ENCODE data around the gene PTPRD. TPM values are rescaled to one million over a fixed set of nuclear protein-coding genes. Genes with fewer than 3 reads are reported as not detected.

Gene PTPRD
- total RNA-seq, 1 donor from 2014 or later: 20.9 TPM

DNA sequence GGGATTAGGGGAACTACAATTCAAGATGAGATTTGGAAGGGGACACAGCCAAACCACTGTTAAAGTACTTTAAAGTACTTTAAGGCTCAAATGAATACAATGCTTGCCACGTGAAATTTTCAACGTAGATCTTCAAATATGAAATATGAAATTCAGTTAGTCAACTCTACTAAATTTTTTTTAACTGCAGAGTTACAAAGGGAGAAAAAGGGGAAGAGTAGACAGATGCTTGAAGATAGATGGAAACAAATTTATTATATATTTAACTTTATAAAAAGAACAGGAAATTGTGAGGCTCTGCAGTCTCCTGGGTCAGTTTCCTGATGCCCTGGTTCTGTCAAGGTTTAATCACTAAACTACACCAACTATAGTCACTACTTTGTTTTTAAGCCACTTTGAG is 2027.8 kb downstream of the PTPRD start:
- no peak for DNase-seq (ENCODE audit: low spot score)

DNA sequence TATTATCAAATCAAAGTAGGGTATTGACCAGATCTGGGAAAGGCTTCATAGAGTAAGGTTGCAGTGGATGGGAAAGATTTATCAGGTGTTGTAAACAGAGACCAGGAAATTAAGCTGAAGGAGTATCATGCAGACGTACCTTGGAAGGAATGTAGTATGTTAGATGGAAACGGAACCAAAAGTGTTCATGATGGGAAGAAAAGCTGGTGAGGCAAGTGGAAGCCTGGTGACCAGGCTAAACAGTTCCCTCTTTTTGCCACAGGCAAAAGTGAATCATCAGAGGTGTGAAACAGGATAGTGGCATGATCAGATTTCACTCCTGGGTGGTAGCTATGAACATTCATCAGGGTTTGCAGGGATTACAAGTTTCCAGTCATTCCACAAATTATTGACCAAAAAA is 2033.1 kb downstream of the PTPRD start:
- DNase-seq (ENCODE audit: low spot score): no peak

DNA sequence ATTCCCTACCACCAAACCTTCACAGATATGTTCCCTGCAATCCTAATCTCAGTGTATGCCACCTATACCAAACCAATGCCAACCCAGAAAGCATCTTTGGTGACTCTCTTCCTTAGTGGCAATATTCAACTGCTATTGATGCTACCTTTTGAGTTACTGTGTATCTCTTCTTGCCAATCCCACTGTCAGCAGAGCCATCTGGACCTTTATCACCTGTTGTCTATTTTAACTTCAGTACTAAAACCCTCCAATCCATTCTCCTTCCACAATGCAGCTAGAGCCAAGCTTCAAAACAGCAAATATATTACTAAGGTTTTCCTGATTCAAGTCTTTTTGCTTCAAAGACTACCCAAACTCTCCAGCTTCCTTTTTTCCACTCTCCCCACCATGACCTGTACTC is 2036.1 kb downstream of the PTPRD start:
- no peak for DNase-seq (ENCODE audit: low spot score)

DNA sequence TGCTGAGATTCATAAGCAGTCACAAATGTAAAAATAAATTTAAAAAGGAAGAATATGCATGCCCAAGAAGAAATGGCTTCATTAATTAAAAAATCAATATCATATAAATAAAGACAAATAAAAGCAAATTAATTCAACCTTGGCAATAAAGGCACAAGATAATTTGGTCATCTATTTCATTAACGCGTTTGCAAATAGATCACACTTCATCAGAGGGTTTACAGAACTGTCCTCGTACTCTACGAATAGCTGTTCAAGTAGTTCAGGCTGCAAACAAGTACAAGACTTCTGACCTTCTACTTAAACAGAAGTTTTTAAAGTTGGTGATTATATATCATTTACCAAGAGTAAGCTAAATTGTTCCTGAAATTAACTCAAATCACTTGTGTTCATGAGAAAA is 2038.0 kb downstream of the PTPRD start:
- DNase-seq (ENCODE audit: low spot score): no peak

DNA sequence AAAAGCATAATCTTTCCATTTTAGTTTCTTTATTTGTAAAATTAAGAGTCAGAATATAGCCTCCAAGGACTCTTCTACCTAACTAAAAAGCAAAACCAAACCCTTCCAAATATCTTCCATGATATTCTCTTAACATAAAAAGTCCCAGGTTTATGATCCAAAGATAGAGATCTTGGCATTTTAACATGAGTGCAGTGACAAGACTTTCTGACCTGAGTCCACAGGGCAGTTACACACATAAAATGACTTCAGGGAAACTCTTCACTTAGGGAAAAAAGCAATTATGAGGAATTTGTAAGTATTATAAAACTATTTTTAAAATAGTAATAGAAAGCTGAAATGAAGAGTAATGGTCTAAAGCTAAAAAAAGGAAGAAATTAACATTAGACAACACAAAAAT is 2040.6 kb downstream of the PTPRD start:
- no peak for DNase-seq (ENCODE audit: low spot score)

DNA sequence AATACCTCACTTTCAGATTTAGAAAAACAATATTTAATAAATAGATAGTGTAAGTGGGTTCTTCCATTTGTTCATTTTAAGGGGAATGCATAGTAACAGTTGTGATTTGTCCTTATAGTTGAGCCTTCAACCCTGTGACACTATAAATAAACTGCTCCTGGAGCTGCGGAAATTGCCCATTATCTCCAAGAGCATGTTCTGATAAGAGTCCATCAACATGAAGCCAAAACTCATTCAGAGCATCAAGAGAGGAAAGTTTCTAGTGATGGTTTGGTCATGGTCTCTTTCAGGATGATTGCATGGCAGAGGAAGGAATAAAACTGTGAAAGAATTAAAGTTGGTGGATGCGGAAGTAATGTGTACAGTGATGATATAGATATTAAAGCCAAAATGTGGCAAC is 2041.2 kb downstream of the PTPRD start:
- DNase-seq (ENCODE audit: low spot score): no peak

DNA sequence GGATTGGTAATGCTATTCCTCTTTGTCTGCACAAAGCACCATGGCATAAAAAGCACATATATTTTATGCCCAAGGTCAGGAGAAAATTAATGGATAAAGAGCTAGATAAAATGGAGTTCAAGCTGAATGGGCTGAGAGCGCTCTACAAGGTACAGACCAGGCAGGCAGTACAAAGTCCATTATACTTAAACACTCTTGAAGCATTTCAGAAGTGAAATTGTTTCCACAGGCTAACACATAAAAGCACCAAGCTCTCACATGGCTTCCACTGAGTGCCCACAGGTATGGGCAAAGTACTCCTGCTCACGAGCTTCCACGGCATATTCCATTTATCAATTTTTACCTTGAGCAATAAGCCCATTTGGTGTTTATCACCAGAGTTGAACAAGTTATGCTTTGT is 2042.0 kb downstream of the PTPRD start:
- DNase-seq (ENCODE audit: low spot score): no peak

DNA sequence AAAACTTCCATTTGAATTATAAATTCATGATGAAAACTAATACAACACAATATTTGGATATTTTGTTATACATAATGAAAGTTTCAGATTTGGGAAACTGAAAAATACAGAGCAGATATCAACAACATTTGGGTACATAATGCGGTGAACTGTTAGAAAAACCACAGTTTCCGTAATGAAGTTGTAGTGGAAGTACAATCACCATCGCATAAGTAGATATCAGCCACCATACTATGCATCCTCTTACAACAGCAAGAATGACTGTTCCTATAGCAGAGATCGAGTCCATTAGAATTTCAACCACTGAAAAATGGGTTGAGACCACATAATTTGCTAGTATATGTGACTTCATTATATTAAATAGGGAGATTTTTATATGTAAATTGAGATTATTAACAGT is 2043.0 kb downstream of the PTPRD start:
- no peak for DNase-seq (ENCODE audit: low spot score)

DNA sequence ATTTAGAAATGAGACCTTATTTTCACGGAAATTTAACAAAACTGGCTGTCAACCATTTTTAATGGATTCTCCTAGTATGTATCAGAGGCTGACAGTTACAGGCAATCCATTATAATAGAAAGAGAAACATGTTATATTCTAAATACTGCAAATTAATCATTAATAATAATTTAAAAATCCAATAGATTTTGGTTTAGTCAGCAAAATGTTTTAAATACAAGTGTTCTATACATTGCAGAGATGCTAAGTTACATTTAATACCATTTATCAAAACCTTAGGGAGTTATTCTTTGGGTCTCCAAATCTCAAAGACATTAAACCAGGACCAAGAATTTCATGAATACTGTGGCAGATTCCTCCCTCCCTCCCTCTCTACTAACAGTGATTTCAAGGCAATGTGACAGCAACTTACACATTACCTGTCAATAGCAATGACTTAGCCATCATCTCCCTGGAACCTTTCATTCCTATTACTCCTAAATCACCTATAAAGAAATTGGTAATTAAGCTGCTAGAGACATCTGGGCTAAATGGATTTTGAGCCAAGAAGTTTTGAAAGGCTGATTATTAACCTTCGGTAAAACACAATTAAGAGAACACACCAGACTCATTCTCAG is 2044.7 kb downstream of the PTPRD start:
- no peak for DNase-seq (ENCODE audit: low spot score)

DNA sequence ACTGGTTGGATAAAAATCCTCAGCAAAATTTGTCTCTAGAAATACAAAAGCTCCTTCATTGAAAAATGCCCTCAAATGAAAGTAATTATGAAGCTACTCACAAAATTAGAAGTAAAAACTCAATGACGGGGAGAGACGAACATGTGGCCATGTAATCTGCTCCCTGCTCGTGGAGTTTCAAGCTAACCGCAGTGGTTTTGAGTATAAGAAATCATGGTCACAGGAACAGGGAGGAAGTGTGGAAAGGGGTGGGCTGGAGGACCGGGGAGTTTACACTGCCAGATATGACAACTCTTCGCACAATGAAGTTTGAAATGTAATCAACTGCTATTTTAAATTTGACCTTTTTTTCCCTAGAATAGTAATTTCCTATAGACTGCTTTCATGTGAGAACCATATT is 2047.8 kb downstream of the PTPRD start:
- no peak for DNase-seq (ENCODE audit: low spot score)

DNA sequence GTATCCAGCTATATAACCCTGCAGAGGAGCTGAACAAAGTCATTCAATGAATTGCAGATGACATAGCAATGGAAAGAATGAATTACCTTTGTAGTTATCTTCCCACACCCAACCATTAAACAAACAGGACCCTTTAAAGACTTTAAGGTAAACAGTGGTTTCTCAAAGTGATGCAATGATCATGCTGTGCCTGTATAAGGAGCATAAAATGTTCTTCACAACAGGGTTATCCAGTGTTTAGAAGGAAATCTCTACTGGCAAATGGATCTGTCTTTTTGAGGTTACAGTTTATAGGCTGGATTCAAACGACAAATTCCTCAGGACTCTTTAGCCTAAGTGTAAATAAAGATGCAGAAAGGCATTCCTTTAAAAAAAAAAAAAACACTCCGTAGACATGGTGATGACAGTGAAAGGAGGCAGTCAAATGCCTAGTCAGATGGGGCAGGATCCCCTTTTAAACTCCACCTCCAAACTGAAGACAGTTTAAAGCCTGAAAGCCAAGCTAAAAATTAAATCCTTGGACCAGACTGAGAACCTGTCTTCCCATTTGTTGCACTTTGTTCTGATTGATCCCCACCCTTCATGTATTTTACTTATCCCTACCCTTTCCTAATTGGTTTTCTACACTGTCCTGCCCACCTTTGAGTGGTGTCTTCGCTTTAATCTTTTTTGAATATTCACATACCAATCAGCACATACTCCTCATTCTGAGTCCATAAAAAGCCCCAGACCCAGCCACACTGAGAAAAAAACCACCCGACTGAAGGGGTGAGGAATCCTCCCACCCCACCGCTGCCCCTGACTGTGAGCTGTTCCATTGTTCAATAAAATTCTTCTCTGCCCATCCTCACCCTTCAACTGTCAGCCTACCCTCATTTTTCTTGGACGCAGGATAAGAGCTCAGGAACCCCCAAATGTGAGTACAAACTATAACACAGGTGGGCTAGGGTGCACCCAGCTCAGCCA is 2052.0 kb downstream of the PTPRD start:
- DNase-seq (ENCODE audit: low spot score): no peak

DNA sequence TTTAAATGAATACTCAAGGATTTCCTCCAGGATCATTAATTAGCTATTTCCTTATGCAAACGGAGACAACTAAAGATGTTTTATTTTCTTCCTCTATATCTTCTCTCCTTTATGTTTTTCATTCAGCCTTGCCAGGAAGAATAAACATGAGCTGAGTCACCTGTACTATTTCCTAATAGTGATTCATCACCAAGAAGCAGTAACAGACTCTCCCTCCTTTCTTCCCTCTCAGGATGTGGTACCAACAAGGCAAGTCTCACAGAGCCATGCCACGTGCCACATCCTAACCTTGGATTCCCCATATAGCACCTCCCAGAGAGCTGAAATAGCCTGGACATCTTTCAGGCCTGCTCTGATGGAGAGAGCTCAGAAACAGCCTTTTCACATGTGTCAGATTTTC is 2054.6 kb downstream of the PTPRD start:
- no peak for DNase-seq (ENCODE audit: low spot score)

DNA sequence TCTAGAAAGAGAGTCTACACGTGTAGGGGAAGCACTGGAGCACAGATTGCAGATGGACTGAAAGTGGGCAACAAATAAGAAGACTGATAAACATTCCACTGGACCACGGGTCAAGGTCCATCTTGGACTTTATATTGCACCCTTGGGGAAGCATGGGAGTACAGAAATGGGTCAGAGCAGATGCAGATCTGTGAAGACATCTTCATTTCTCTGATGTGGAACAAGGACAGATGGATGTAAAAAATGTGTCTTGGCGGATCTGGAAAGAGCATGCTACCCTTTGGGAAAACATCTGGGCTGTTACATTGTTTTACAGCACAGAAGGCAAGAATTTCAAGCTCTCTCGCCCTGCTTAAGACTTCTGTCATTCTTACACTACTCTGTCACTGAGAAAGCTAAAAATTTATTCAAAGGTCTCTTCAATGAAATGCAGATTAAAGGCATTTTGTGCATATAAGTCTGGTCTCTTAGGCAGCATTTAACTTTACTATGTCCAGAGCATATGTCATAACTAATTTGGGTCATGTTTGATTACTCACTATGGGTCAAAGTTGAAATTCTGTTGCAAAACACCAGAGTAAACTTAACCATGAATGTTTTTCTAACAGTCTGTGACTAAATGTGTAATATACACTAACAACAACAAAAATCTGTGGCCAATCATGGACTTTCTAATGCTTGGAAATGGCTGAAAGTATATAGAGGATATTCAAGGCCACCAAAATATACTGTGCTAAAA is 2056.9 kb downstream of the PTPRD start:
- DNase-seq (ENCODE audit: low spot score): no peak

DNA sequence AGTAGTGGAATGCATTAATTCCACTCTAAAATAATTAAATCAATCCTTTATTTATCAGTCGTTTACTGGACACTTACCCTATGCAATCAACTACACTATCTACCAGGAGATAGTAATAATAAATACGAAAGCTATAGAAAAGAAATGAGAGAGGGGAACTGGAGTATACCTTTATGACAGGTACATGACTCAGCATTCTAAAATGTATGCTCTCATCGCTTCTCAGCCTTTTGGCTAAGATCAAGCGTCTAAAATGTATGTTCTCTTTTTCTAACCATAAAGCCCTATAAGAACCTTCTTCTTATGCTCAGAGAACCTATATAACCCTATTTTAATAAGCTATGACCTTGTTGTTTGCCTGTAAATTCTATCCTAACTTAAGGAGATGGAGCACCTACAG is 2059.4 kb downstream of the PTPRD start:
- no peak for DNase-seq (ENCODE audit: low spot score)

DNA sequence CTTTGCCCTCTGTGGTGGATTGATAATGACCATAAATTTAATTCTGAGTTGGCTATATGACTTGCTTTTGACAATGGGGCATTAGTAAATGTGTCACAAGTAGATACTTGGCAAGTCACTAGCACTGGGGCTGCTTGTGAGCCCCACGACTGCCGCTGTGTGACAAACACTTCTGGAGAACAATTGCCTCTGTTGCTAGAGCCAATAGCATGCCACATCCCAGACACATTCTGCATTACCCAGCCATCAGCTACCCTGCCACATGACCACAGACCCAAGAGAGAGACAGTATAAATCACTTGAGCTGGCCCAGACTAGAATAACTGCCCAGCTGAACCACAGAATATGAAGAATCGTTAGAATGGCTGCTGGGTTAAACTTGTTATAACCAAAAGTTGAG is 2060.1 kb downstream of the PTPRD start:
- DNase-seq (ENCODE audit: low spot score): no peak

DNA sequence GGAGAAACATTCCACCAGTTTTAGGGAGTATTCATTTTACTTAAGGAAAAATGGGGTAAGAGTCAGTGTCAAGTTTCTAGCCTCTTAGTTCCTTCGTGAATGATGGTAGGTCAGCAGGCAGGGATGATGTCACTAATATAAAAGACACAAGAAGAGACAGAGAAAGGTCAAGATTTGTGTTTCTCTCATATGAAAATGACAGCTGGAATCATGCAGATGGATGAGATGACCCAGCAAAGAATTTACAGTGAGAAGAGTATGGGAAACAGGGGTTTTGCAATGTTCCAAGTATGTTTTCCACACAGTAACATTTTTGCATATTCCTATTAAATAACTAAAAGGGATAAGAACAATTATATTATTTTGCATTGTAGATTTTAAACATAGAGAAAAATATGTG is 2063.6 kb downstream of the PTPRD start:
- DNase-seq (ENCODE audit: low spot score): no peak

DNA sequence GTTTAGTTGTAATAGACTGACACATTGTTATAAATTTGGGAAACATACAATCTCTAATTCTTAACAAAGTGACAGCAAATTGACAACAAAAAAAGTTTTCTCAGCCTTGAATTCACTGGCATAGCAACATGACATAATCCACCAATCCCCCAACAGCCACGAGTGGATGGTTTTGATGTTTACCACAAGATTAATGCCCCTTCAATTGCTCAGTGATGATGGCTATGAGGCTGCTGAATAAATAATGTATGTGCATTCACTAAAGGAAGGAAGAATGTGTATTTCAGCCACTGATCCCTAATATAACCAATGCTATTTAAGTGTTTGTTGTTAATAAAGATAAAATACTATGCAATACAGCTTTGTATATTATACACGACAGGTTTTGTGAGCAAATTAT is 2069.6 kb downstream of the PTPRD start:
- no peak for DNase-seq (ENCODE audit: low spot score)

DNA sequence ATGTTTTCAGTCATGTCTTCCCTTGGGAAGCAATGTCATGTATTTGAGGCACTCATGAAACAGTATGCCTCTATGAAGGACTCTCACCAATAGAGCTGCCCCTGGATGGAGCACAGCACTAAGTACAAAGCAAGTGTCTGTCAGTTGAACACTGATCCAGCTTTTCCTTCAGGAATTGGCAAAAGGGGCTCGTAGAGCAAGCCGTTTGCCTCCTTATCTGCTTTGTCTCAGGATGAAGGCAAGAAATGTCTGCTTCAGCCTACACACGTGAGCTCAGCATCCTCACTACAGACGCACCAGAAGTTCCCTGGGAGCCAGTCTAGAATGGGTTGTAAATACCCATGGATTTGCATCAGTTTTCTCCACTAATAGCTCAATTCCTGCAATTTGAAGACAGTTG is 2070.3 kb downstream of the PTPRD start:
- no peak for DNase-seq (ENCODE audit: low spot score)

DNA sequence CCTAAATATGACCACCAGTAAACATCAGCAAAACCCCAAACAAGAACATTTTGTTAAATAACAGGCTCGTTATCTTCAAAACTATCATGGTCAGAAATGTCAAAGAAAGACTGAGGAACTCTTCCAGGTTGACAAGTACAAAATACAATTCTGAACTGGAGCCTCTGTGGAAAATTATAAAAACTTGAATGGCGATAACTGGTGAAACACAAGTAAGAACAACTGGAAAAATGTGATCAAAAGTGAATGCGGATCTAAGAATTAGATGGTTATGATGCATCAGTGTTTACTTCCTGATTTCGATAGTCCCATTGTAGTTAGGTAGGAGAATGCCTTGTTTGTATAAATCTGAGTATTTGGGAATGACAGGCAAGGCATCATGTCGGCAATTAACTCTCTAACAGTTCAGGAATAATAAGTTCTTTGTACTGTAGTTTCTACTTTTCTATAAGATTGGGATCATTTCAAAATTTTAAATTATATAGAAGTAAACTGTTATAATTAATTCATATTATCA is 2073.1 kb downstream of the PTPRD start:
- no peak for DNase-seq (ENCODE audit: low spot score)

DNA sequence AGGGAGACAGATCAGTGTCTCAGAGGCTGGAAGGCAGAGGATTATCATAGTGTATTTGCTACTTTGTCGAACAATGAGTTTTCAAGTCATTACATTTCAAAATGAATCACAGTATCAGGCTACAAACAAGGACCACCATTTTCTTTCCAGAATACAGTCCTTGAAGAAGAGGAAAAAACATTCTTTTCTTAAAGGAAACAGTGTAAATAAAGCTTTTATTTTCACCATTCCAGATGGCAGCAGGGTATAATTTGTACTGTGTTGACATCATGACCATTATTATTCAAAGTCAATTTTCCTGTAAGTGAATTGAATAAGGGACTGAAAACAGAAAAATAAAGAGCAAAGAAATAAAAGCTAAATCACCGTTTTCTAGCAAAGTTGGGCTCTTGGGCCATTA is 2076.0 kb downstream of the PTPRD start:
- DNase-seq (ENCODE audit: low spot score): no peak

DNA sequence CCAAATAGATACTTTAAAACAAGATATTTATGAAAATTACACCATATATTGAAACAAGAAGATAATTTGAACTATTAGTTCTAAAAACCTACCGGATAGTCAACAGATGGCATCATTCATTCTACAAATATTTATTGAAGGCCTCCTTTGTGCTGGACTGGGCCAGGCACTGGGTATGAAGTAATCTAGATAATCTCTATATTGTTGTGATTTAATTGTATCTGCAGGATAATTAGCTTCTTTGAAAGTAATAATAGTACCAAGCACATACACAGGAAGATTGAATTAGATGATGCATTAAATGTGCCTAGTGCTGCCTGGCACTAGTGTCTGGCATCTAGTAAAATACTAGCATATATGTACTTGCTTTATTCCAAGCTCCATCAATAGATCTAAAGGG is 2078.0 kb downstream of the PTPRD start:
- DNase-seq (ENCODE audit: low spot score): no peak

DNA sequence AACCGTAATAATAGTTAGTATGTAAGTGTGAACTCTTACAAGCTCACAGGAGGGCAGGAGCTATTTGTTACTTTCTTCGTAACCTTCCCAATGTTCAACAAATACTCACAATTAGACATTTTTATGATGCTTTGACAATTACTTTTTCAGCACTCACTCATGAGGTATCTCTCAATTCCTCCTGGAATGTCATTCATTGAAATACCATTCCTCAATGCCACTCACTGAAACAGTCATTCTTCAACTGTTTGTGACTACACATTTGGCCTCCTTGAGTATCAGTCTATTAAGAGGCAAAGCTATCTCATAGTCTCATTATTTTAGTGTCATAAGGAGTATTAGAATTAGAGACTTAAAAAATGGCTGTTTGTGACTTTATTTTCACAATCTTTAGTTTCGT is 2079.1 kb downstream of the PTPRD start:
- DNase-seq (ENCODE audit: low spot score): no peak
